NCI-H226 (cell line): ENCODE results near the gene PISD.

Source experiments
- DNase-seq: peaks from one replicate; pipeline ENCODE4 v3.0.0-alpha.2; 2015

PISD gene

GRCh38 chr22:31623592-31624304 is 38.3 kb downstream of the PISD start:
- no peak for DNase-seq

GRCh38 chr22:31622980-31623379 is 39.0 kb downstream of the PISD start:
- DNase-seq, result no peak

- DNase-seq, result no peak
Measured at GRCh38 chr22:31621507-31622124, 40.4 kb downstream of the PISD start.

GRCh38 chr22:31620756-31621480 is 41.1 kb downstream of the PISD start:
- DNase-seq, result no peak

GRCh38 chr22:31619611-31620300 is 42.3 kb downstream of the PISD start:
- DNase-seq, result no peak

GRCh38 chr22:31618471-31619176 is 43.4 kb downstream of the PISD start:
- DNase-seq, result no peak

- DNase-seq, result no peak
Measured at GRCh38 chr22:31618057-31618456, 44.0 kb downstream of the PISD start.

GRCh38 chr22:31616315-31616980 is 45.6 kb downstream of the PISD start:
- DNase-seq, result no peak

- DNase-seq, result no peak
Measured at GRCh38 chr22:31615940-31616314, 46.1 kb downstream of the PISD start.

- DNase-seq, result no peak
Measured at GRCh38 chr22:31615491-31615860, 46.5 kb downstream of the PISD start.

GRCh38 chr22:31614781-31615490 is 47.1 kb downstream of the PISD start:
- no peak for DNase-seq

- no peak for DNase-seq
Measured at GRCh38 chr22:31613904-31614296, 48.1 kb downstream of the PISD start.

GRCh38 chr22:31613286-31613903 is 48.6 kb downstream of the PISD start:
- DNase-seq, result no peak

- no peak for DNase-seq
Measured at GRCh38 chr22:31612891-31613285, 49.1 kb downstream of the PISD start.

GRCh38 chr22:31611061-31611760 is 50.8 kb downstream of the PISD start:
- no peak for DNase-seq

- no peak for DNase-seq
Measured at GRCh38 chr22:31610611-31611010, 51.4 kb downstream of the PISD start.

- no peak for DNase-seq
Measured at GRCh38 chr22:31609716-31610115, 52.3 kb downstream of the PISD start.

GRCh38 chr22:31607696-31608095 is 54.3 kb downstream of the PISD start:
- no peak for DNase-seq

- no peak for DNase-seq
Measured at GRCh38 chr22:31605851-31606585, 56.0 kb downstream of the PISD start.
